ENCODE data around the gene ASTN2. TPM values are rescaled to one million over a fixed set of nuclear protein-coding genes. Genes with fewer than 3 reads are reported as not detected.

The ASTN2 gene
- total and polyA plus RNA-seq, 2 experiments from 2014 or later: 5.8 to 7.5 TPM

GRCh38 chr9:117170567-117170966 lies 244.3 kb downstream of the ASTN2 start:
- no peaks in the 10 kb centered on the region for H3K9me3 ChIP-seq (ENCODE audit: low read depth)
- H3K79me2 ChIP-seq (ENCODE audit: insufficient read depth): no peaks in the 10 kb centered on the region
- H3K9me2 ChIP-seq (ENCODE audit: insufficient read depth): no peaks in the 10 kb centered on the region
- H3K4me1 ChIP-seq (ENCODE audit: insufficient read depth): no peaks in the 10 kb centered on the region
- H3K4me3 ChIP-seq: no peak overlapping the region
- DNase-seq: no peak
- H2AFZ ChIP-seq: no peak overlapping the region
- H3K9ac ChIP-seq: no peak overlapping the region
- 31 to 33% methylated on average over 2 of the region's 2 CpGs for WGBS, 2 experiments (ENCODE audit: low coverage in 1 of 2, low lambda C conversion rate in 2 of 2, missing lambda C conversion rate in 2 of 2)
- H3K36me3 ChIP-seq (ENCODE audit: low read depth): no peaks in the 10 kb centered on the region
- H3K4me2 ChIP-seq (ENCODE audit: unreplicated experiment): no peak overlapping the region
- in situ Hi-C loops (cut with MboI): no loop called here
- no peak overlapping the region for H3K27ac ChIP-seq
- H4K20me1 ChIP-seq (ENCODE audit: insufficient read depth): no peaks in the 10 kb centered on the region
- H3F3A ChIP-seq (ENCODE audit: insufficient read depth): no peaks in the 10 kb centered on the region
- TF ChIP-seq EZH2 (IDR thresholded peaks at IDR 0.05; ENCODE audit: insufficient read depth, poor library complexity, severe bottlenecking) (no peak), EZH2phosphoT487 (IDR thresholded peaks at IDR 0.05; ENCODE audit: insufficient read depth, low read depth) (no peak)
- no peaks in the 10 kb centered on the region for H3K27me3 ChIP-seq (replicated peaks; ENCODE audit: insufficient read depth)

DNA sequence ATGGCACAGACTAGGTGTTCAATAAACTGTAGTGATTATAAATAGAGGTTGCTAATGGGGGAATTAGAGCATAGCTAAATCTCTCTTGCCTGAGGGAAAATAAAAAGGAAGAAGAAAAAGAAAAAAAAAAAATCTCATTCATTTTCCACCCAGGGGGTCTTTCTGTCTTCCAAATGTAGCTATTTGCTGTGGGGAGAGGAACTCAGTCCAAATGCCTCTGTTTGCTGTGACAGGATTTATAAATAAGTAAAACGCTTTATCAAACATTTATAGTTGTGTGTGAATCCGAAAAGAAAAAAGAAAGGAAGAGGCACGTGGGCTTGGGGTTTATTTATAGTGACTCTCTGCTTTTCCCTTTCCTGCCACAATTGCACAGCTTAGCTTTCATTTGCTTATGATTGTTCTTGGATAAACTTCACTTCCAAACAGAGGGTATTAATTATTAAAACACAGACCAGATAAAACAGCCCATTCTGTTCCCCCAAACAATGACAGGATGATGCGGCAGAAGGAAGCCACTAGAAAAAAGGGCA lies 245.7 kb downstream of the ASTN2 start:
- Histone ChIP-seq H3K36me3 (ENCODE audit: low read depth) (no peaks in the 10 kb centered on the region), H3K27ac (no peak overlapping the region), H4K20me1 (ENCODE audit: insufficient read depth) (no peaks in the 10 kb centered on the region), H3F3A (ENCODE audit: insufficient read depth) (no peaks in the 10 kb centered on the region), H3K27me3 (replicated peaks; ENCODE audit: insufficient read depth) (no peaks in the 10 kb centered on the region), H3K4me3 (no peak overlapping the region), H2AFZ (no peak overlapping the region), H3K4me2 (ENCODE audit: unreplicated experiment) (no peak overlapping the region), H3K9ac (no peak overlapping the region), H3K9me3 (ENCODE audit: low read depth) (no peaks in the 10 kb centered on the region), H3K79me2 (ENCODE audit: insufficient read depth) (no peaks in the 10 kb centered on the region), H3K9me2 (ENCODE audit: insufficient read depth) (no peaks in the 10 kb centered on the region), H3K4me1 (ENCODE audit: insufficient read depth) (no peaks in the 10 kb centered on the region)
- in situ Hi-C loops (cut with MboI): no loop called here
- TF ChIP-seq EZH2phosphoT487 (IDR thresholded peaks at IDR 0.05; ENCODE audit: insufficient read depth, low read depth): no peak
- TF ChIP-seq EZH2 (IDR thresholded peaks at IDR 0.05; ENCODE audit: insufficient read depth, poor library complexity, severe bottlenecking): no peak
- 1 to 2% methylated on average over 4 of the region's 4 CpGs for WGBS, 2 experiments (ENCODE audit: low coverage in 1 of 2, low lambda C conversion rate in 2 of 2, missing lambda C conversion rate in 2 of 2)
- no peak for DNase-seq

DNA sequence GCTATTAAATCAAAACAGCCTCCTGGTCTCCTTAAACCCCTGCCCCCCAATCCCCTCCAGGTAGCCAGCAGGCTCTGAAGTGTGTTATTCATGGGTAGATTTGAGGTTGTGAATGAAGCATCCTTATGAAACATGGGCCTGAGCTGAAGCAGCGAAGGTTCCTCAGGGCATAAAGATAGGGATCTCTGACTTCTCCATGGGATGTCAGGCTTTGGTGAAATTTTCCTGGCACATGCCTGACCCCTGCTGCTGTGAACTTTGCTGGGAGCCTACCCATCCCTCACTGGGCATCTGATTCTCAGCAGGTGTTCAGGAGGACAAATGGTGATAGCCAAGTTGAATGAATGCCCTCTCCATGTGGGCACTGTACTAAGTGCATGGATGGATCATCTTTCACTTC lies 250.3 kb downstream of the ASTN2 start:
- no peaks in the 10 kb centered on the region for H3K9me2 ChIP-seq (ENCODE audit: insufficient read depth)
- H3K27me3 ChIP-seq (replicated peaks; ENCODE audit: insufficient read depth): no peaks in the 10 kb centered on the region
- no peaks in the 10 kb centered on the region for H3K36me3 ChIP-seq (ENCODE audit: low read depth)
- no peaks in the 10 kb centered on the region for H3K4me1 ChIP-seq (ENCODE audit: insufficient read depth)
- 36 to 46% methylated on average over 1 of the region's 1 CpG for WGBS, 2 experiments (ENCODE audit: low coverage in 1 of 2, low lambda C conversion rate in 2 of 2, missing lambda C conversion rate in 2 of 2)
- H3F3A ChIP-seq (ENCODE audit: insufficient read depth): no peaks in the 10 kb centered on the region
- no peaks in the 10 kb centered on the region for H3K9me3 ChIP-seq (ENCODE audit: low read depth)
- H2AFZ ChIP-seq: no peak overlapping the region
- no peak overlapping the region for H3K27ac ChIP-seq
- no peak overlapping the region for H3K4me2 ChIP-seq (ENCODE audit: unreplicated experiment)
- H3K79me2 ChIP-seq (ENCODE audit: insufficient read depth): no peaks in the 10 kb centered on the region
- TF ChIP-seq EZH2 (IDR thresholded peaks at IDR 0.05; ENCODE audit: insufficient read depth, poor library complexity, severe bottlenecking): no peak
- H3K9ac ChIP-seq: no peak overlapping the region
- H4K20me1 ChIP-seq (ENCODE audit: insufficient read depth): no peaks in the 10 kb centered on the region
- in situ Hi-C loops (cut with MboI): no loop called here
- no peak for DNase-seq
- H3K4me3 ChIP-seq: no peak overlapping the region

DNA sequence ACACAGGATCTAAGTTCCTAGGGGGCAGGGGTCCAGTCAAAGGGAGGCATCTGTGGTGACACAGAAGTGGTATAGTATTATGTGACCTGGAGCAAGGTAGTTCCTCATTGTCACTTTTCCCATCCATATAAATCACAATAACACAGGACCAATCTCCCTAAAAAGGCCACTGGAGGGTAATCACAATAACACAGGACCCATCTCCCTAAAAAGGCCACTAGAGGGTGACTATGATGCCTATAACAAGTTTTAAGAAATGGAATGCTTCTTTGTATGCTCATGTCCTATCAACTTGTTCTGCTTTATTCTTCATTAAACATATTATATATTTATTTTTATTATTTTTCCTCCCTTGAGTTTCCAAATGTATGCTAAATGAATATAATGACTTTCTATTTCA lies 254.6 kb downstream of the ASTN2 start:
- Histone ChIP-seq H3F3A (ENCODE audit: insufficient read depth) (no peaks in the 10 kb centered on the region), H2AFZ (no peak overlapping the region), H3K27me3 (replicated peaks; ENCODE audit: insufficient read depth) (no peaks in the 10 kb centered on the region), H3K9me2 (ENCODE audit: insufficient read depth) (no peaks in the 10 kb centered on the region), H3K36me3 (ENCODE audit: low read depth) (no peaks in the 10 kb centered on the region), H3K27ac (no peak overlapping the region), H3K9ac (no peak overlapping the region), H3K9me3 (ENCODE audit: low read depth) (no peaks in the 10 kb centered on the region), H3K4me2 (ENCODE audit: unreplicated experiment) (no peak overlapping the region), H4K20me1 (ENCODE audit: insufficient read depth) (no peaks in the 10 kb centered on the region), H3K79me2 (ENCODE audit: insufficient read depth) (no peaks in the 10 kb centered on the region), H3K4me1 (ENCODE audit: insufficient read depth) (no peaks in the 10 kb centered on the region), H3K4me3 (no peak overlapping the region)
- no peak for DNase-seq
- TF ChIP-seq EZH2 (IDR thresholded peaks at IDR 0.05; ENCODE audit: insufficient read depth, poor library complexity, severe bottlenecking): no peak
- TF ChIP-seq EZH2phosphoT487 (IDR thresholded peaks at IDR 0.05; ENCODE audit: insufficient read depth, low read depth): no peak
- in situ Hi-C loops (cut with MboI): no loop called here

Data from GM23248 (cell line).